Suprapubic skin (tissue), 2 donors: ENCODE results near the gene GPR176.

ENCODE experiments used
- EP300 ChIP-seq: sonication (generic); formaldehyde crosslinking; IDR thresholded peaks from one replicate; pipeline ENCODE4 v1.6.1; 2017; ENCODE audit warnings: antibody characterized with exemption
- POLR2A ChIP-seq, 2 donors: fragments of 450-650 bp; IDR thresholded peaks; one replicate each; pipeline ENCODE4 v1.6.1; 2017; ENCODE audit warnings: antibody characterized with exemption in 2 of 2, mild to moderate bottlenecking in 2 of 2, moderate library complexity in 2 of 2

GRCh38 chr15:39947401-39948197 is 27.5 kb upstream of the GPR176 start:
- TF ChIP-seq POLR2A (IDR thresholded peaks at IDR 0.05) (no peak), EP300 (no peak)
